AG04449 (cell line): ENCODE results near the gene TBC1D1.
A peak's percentile ranks its signal among the peaks of the same experiment; 100 is the strongest.

Source experiments
- CTCF ChIA-PET: fragments of 350-600 bp; formaldehyde crosslinking; extraction: SDS; loops from one replicate; lab custom pipeline; 2021; ENCODE audit warnings: antibody characterized with exemption; lab: Yijun Ruan, JAX
- POLR2A ChIA-PET: fragments of 400-600, 350-600 bp; formaldehyde crosslinking; extraction: SDS; loops from one replicate; lab custom pipeline; 2020; ENCODE audit warnings: antibody characterized with exemption, inconsistent platforms; lab: Yijun Ruan, JAX
- DNase-seq: peaks from one replicate; pipeline ENCODE4 v3.0.0-alpha.2; 2010; ENCODE audit warnings: low read depth, low spot score
- H3K4me3 ChIP-seq: 2 replicates; pipeline ENCODE4 v1.5.1; 2011; ENCODE audit warnings: low read depth, mild to moderate bottlenecking, control low read depth, low read length
- TF ChIP-seq, protein P1 (sequence below): IDR thresholded peaks from one replicate; pipeline ENCODE4 v1.5.1; 2011; ENCODE audit warnings: mild to moderate bottlenecking, moderate library complexity, low read length, control low read depth, inconsistent platforms; ENCODE audit not compliant: insufficient read depth; ENCODE audit errors: missing control alignments

The TBC1D1 gene

DNA sequence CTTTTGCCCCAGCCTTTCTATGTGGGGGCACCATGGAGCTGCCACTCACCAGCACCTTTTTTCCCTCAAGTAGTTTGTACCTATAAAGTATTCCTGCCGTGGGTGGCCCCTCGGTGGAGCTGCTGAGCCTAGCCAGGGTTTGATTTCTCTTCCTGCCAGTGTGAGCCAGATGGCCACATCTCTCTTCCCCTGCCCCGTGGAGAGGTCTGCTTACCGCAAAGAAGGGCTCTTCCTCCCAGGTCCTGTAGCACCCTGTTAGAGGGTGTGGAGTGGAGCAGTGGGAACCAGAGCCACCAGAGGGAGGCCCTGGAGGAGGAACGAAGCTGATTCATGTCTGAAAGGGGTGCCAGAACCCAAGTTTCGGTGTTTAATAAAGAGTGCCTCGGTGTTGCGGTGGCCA lies 164.7 kb downstream of the TBC1D1 start:
- CTCF ChIA-PET = interaction anchor here (1.0 to 2.2 kb wide), 4 partner anchors 13 to 248 kb away, joined by 3 to 6 read pairs (median 5); no protein-coding TSS in a partner anchor
- TF ChIP-seq, protein P1, sequence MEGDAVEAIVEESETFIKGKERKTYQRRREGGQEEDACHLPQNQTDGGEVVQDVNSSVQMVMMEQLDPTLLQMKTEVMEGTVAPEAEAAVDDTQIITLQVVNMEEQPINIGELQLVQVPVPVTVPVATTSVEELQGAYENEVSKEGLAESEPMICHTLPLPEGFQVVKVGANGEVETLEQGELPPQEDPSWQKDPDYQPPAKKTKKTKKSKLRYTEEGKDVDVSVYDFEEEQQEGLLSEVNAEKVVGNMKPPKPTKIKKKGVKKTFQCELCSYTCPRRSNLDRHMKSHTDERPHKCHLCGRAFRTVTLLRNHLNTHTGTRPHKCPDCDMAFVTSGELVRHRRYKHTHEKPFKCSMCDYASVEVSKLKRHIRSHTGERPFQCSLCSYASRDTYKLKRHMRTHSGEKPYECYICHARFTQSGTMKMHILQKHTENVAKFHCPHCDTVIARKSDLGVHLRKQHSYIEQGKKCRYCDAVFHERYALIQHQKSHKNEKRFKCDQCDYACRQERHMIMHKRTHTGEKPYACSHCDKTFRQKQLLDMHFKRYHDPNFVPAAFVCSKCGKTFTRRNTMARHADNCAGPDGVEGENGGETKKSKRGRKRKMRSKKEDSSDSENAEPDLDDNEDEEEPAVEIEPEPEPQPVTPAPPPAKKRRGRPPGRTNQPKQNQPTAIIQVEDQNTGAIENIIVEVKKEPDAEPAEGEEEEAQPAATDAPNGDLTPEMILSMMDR = no peak
- POLR2A ChIA-PET = no interaction called here
- no peak overlapping the region for H3K4me3 ChIP-seq
- no peak for DNase-seq

DNA sequence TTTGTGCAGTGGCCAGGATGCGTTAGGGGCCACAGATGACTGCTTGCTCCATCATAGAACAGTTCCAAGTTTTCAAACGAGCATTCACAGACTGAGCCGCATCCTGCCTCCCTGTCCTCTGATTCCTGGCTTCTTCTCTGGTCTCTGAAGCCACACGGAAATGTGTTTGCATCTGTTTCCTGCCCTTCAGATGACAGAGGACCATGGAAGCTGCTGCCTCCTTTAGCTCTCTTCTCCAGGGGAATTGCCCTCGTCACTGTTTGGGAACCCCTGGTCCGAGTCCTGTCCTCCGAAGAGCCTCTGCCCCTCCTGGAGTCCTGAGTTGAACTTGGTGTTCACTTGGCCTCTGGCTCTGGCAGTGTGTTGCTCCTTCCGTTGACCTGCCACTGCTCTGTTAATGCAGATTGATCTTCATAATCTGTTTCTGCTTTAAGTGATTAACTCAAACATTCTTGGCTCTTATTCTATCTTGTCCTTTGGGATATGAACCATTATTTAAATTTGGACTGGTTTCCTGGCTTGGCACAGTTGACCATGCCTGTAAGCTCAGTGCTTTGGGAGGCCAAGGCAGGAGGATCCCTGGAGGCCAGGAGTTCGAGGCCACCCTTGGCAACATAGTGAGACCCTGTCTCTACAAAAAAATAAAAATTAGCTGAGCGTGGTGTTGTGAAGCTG lies 165.3 kb downstream of the TBC1D1 start:
- ChIA-PET POLR2A (no interaction called here), CTCF (interaction anchor here (1.0 to 2.2 kb wide), 3 partner anchors 13 to 20 kb away, joined by 3 to 6 read pairs (median 5); no protein-coding TSS in a partner anchor)

DNA sequence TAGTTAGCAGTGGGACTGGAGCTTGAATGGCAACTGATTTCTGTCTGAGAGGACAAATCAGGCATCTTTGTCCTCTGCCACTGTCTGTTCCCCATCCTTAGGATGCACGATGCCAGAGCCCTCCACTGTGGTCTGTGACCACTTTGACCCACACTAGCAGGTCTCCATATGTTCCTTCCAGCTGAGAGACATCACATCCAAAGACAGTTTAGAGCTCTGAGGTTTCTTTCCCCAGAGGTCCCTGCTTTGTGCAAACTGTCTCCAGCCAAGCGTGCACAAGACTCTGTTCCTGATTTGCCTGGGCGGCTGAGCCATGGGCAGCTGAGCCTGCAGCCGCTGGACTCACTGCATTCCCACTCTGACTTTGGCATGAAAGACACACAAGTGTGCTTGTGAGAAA lies 167.3 kb downstream of the TBC1D1 start:
- POLR2A ChIA-PET = no interaction called here
- CTCF ChIA-PET = interaction anchor here (0.7 to 1.0 kb wide), 3 partner anchors 20 to 617 kb away, joined by 3 to 5 read pairs (median 5); no protein-coding TSS in a partner anchor

More for the DNA sequence above, 165.3 kb downstream of the TBC1D1 start:
- TF ChIP-seq, protein P1 = no peak
- no peak for DNase-seq
- no peak overlapping the region for H3K4me3 ChIP-seq

GRCh38 chr4:38060829-38061431 lies 170.0 kb downstream of the TBC1D1 start:
- POLR2A ChIA-PET = no interaction called here
- CTCF ChIA-PET = interaction anchor here (0.8 to 4.0 kb wide), 16 partner anchors 10 to 721 kb away, joined by 3 to 31 read pairs (median 10); partner anchors contain the start of gene TLR10
- no peak for DNase-seq
- H3K4me3 ChIP-seq = no peak overlapping the region
- TF ChIP-seq, protein P1 = no peak

More for the DNA sequence above, 167.3 kb downstream of the TBC1D1 start:
- TF ChIP-seq, protein P1 = no peak
- DNase-seq = no peak
- no peak overlapping the region for H3K4me3 ChIP-seq

GRCh38 chr4:38062088-38062775 lies 171.3 kb downstream of the TBC1D1 start:
- TF ChIP-seq, protein P1 = peak; percentile 62
- no peak overlapping the region for H3K4me3 ChIP-seq
- POLR2A ChIA-PET = no interaction called here
- CTCF ChIA-PET = interaction anchor here (0.6 to 4.0 kb wide), 30 partner anchors 8 to 798 kb away, joined by 3 to 31 read pairs (median 4); partner anchors contain the start of gene TLR10
- DNase-seq = no peak
